H1 (cell line): ENCODE results near the gene MAK. TPM values are rescaled to one million over a fixed set of nuclear protein-coding genes. Genes with fewer than 3 reads are reported as not detected.

ENCODE experiments used
- CTCF ChIA-PET: fragments of 300-600 bp; sonication (Branson Sonifier 250); formaldehyde crosslinking; loops from one replicate; lab custom pipeline; 2021; ENCODE audit not compliant: partially characterized antibody; lab: Charles Lee
- POLR2A ChIA-PET: fragments of 300-600 bp; sonication (Branson Sonifier 250); formaldehyde crosslinking; loops from one replicate; lab custom pipeline; 2021; ENCODE audit warnings: inconsistent platforms; ENCODE audit not compliant: partially characterized antibody; lab: Charles Lee
- DNase-seq, 2 experiments: peaks; one replicate each; pipeline versions ENCODE4 v3.0.0 to v3.0.0-alpha.2; 2010 to 2022; ENCODE audit warnings: low spot score in 2 of 2, low read depth in 1 of 2, mixed read lengths in 1 of 2
- FAIRE-seq: peaks from 2 replicates; lab custom pipeline; 2011; peaks lifted over from hg19 to GRCh38; lab: Jason Lieb, UNC
- H2AFZ ChIP-seq: 2 replicates; pipeline ENCODE4 v1.8.1; 2012; ENCODE audit warnings: low read length, inconsistent platforms
- H2AK5ac ChIP-seq: 2 replicates; pipeline ENCODE4 v1.6.1; 2013; ENCODE audit warnings: low read depth, low read length
- H2BK120ac ChIP-seq: replicated peaks from 2 replicates; pipeline ENCODE3; 2013; ENCODE audit warnings: low read depth, low read length, inconsistent platforms
- H2BK12ac ChIP-seq: 2 replicates; pipeline ENCODE4 v1.6.1; 2013; ENCODE audit warnings: low read depth, low read length
- H2BK15ac ChIP-seq: 2 replicates; pipeline ENCODE4 v1.6.1; 2013; ENCODE audit warnings: low read length
- H2BK20ac ChIP-seq: 2 replicates; pipeline ENCODE4 v1.6.1; 2013; ENCODE audit warnings: low read length
- H2BK5ac ChIP-seq: 2 replicates; pipeline ENCODE4 v1.6.1; 2013; ENCODE audit warnings: low read depth, low read length
- H3K14ac ChIP-seq: 2 replicates; pipeline ENCODE4 v1.6.1; 2013; ENCODE audit warnings: inconsistent platforms; ENCODE audit not compliant: insufficient read length
- H3K18ac ChIP-seq: 2 replicates; pipeline ENCODE4 v1.6.1; 2013; ENCODE audit warnings: low read length; ENCODE audit errors: extremely low read depth
- H3K23ac ChIP-seq: 2 replicates; pipeline ENCODE4 v1.6.1; 2013; ENCODE audit warnings: inconsistent platforms; ENCODE audit not compliant: insufficient read length
- H3K23me2 ChIP-seq: 2 replicates; pipeline ENCODE4 v1.6.1; 2013; ENCODE audit warnings: low read depth, low read length
- H3K27ac ChIP-seq: 2 replicates; pipeline ENCODE4 v1.6.1; 2011; ENCODE audit warnings: low read depth, low read length, inconsistent platforms
- H3K27me3 ChIP-seq, 4 experiments: replicated peaks in 1 of 4; 1 replicate in 1 of 4; 2 replicates in 3 of 4; pipeline versions ENCODE4 v1.6.1 to v1.8.1; 2011 to 2013; ENCODE audit warnings: low read length in 3 of 4, mild to moderate bottlenecking in 3 of 4, inconsistent platforms in 2 of 4, mixed read lengths in 2 of 4, moderate library complexity in 1 of 4; ENCODE audit not compliant: control insufficient read depth in 3 of 4, insufficient read depth in 3 of 4; ENCODE audit errors: extremely low read depth in 1 of 4
- H3K36me3 ChIP-seq, 4 experiments: 2 replicates each; pipeline versions ENCODE4 v1.6.1 to v1.8.1; 2011 to 2013; ENCODE audit warnings: mild to moderate bottlenecking in 4 of 4, low read length in 3 of 4, moderate library complexity in 2 of 4, control low read depth in 1 of 4, inconsistent platforms in 1 of 4; ENCODE audit not compliant: insufficient read depth in 4 of 4, control insufficient read depth in 2 of 4
- H3K4ac ChIP-seq: replicated peaks from 2 replicates; pipeline ENCODE3; 2013; ENCODE audit warnings: low read length, low read depth, mixed read lengths, inconsistent platforms; ENCODE audit not compliant: insufficient read length
- H3K4me1 ChIP-seq, 4 experiments: replicated peaks in 1 of 4; 1 replicate in 1 of 4; 2 replicates in 3 of 4; pipeline versions ENCODE4 v1.6.1 to v1.8.1; 2011 to 2013; ENCODE audit warnings: low read length in 3 of 4, inconsistent platforms in 2 of 4, mixed read lengths in 1 of 4; ENCODE audit not compliant: insufficient read depth in 4 of 4, control insufficient read depth in 3 of 4
- H3K4me2 ChIP-seq, 2 experiments: 2 replicates each; pipeline versions ENCODE4 v1.6.1 to v1.8.1; 2011 to 2013; ENCODE audit warnings: low read depth in 2 of 2, low read length in 2 of 2, control low read depth in 1 of 2, inconsistent platforms in 1 of 2, mild to moderate bottlenecking in 1 of 2; ENCODE audit not compliant: insufficient read depth in 1 of 2
- H3K4me3 ChIP-seq, 4 experiments: fragments of 200-600, 300-600 bp in 1 of 4; sonication (generic), shearing (Covaris generic), sonication (Bioruptor Twin) in 1 of 4; 2 replicates each; pipeline versions ENCODE4 v1.5.1 to v1.8.1; 2011 to 2016; ENCODE audit warnings: low read length in 4 of 4, low read depth in 3 of 4, control low read depth in 2 of 4, inconsistent platforms in 2 of 4, mild to moderate bottlenecking in 2 of 4, mixed read lengths in 1 of 4, moderate library complexity in 1 of 4; ENCODE audit not compliant: insufficient read depth in 2 of 4; ENCODE audit errors: extremely low read depth in 1 of 4
- H3K56ac ChIP-seq: replicated peaks from 2 replicates; pipeline ENCODE3; 2013; ENCODE audit warnings: low read depth, mild to moderate bottlenecking, mixed read lengths, low read length, inconsistent platforms; ENCODE audit not compliant: insufficient read length
- H3K79me1 ChIP-seq: 2 replicates; pipeline ENCODE4 v1.6.1; 2013; ENCODE audit warnings: low read depth, low read length, control low read depth
- H3K79me2 ChIP-seq, 2 experiments: 2 replicates each; pipeline versions ENCODE4 v1.6.1 to v1.8.1; 2012 to 2013; ENCODE audit warnings: low read length in 2 of 2, mild to moderate bottlenecking in 2 of 2, inconsistent platforms in 1 of 2; ENCODE audit not compliant: insufficient read depth in 2 of 2, control insufficient read depth in 1 of 2
- H3K9ac ChIP-seq, 4 experiments: replicated peaks in 1 of 4; 1 replicate in 1 of 4; 2 replicates in 3 of 4; pipeline versions ENCODE4 v1.6.1 to v1.8.1; 2011 to 2013; ENCODE audit warnings: low read depth in 3 of 4, low read length in 3 of 4, control low read depth in 2 of 4, mild to moderate bottlenecking in 2 of 4, moderate library complexity in 2 of 4, inconsistent platforms in 1 of 4; ENCODE audit errors: extremely low read depth in 1 of 4
- H3K9me3 ChIP-seq, 2 experiments: 2 replicates each; pipeline versions ENCODE4 v1.6.1 to v1.8.1; 2012 to 2013; ENCODE audit warnings: mild to moderate bottlenecking in 2 of 2, moderate library complexity in 2 of 2, control low read depth in 1 of 2, inconsistent platforms in 1 of 2, low read depth in 1 of 2, low read length in 1 of 2, mixed read lengths in 1 of 2; ENCODE audit not compliant: insufficient read depth in 2 of 2
- H4K20me1 ChIP-seq, 2 experiments: replicated peaks in 1 of 2; 2 replicates each; pipeline versions ENCODE3 to v1.8.1; 2011 to 2013; ENCODE audit warnings: inconsistent platforms in 2 of 2, low read length in 2 of 2, mild to moderate bottlenecking in 1 of 2; ENCODE audit not compliant: insufficient read depth in 2 of 2, control insufficient read depth in 1 of 2
- H4K5ac ChIP-seq: 2 replicates; pipeline ENCODE4 v1.6.1; 2013; ENCODE audit warnings: low read length, low read depth, mixed read lengths, inconsistent platforms; ENCODE audit not compliant: insufficient read length
- H4K8ac ChIP-seq: 2 replicates; pipeline ENCODE4 v1.8.0; 2013; ENCODE audit warnings: mild to moderate bottlenecking, moderate library complexity, low read length, inconsistent platforms; ENCODE audit not compliant: insufficient read depth; ENCODE audit errors: extremely low read depth
- H4K91ac ChIP-seq: replicated peaks from 2 replicates; pipeline ENCODE3; 2013; ENCODE audit warnings: low read length, mixed read lengths, inconsistent platforms; ENCODE audit not compliant: insufficient read length
- BCL11A ChIP-seq, 2 experiments: IDR thresholded peaks; one replicate each; pipeline ENCODE4 v1.6.1; 2011; ENCODE audit warnings: low read depth in 2 of 2, low read length in 2 of 2, mild to moderate bottlenecking in 2 of 2
- E2F6 ChIP-seq: IDR thresholded peaks from 2 replicates; pipeline ENCODE4 v1.6.1; 2012; ENCODE audit warnings: inconsistent platforms
- MAX ChIP-seq: IDR thresholded peaks from 2 replicates; pipeline ENCODE4 v1.6.1; 2012; ENCODE audit warnings: inconsistent platforms
- RNF2 ChIP-seq: fragments of 200-900, 300-1000 bp; sonication (generic); IDR thresholded peaks from 2 replicates; pipeline ENCODE4 v1.7.1; 2016; ENCODE audit warnings: borderline replicate concordance, low read depth, mild to moderate bottlenecking, antibody characterized with exemption, low read length; ENCODE audit not compliant: poor library complexity, severe bottlenecking; ENCODE audit errors: missing control alignments
- RXRA ChIP-seq: IDR thresholded peaks from 2 replicates; pipeline ENCODE4 v1.6.1; 2011; ENCODE audit warnings: low read depth, mild to moderate bottlenecking, low read length, moderate library complexity; ENCODE audit not compliant: insufficient read depth
- SIRT6 ChIP-seq: IDR thresholded peaks from one replicate; pipeline ENCODE4 v1.7.1; 2012; ENCODE audit warnings: low read length, inconsistent platforms
- TBP ChIP-seq: IDR thresholded peaks from 2 replicates; pipeline ENCODE4 v1.6.1; 2011; ENCODE audit warnings: low read depth, low read length, improper control_type of control experiment
- USF2 ChIP-seq: IDR thresholded peaks from 2 replicates; pipeline ENCODE4 v1.6.1; 2011; ENCODE audit warnings: low read length, improper control_type of control experiment
- YY1 ChIP-seq: IDR thresholded peaks from 2 replicates; pipeline ENCODE4 v1.6.1; 2011; ENCODE audit warnings: low read depth, mild to moderate bottlenecking, low read length
- WGBS, 2 experiments: shearing (Covaris generic) in 1 of 2; methylation state at CpG; one replicate each; pipeline versions ENCODE4 v1.1.6 to v1.1.7; 2013 to 2015; ENCODE audit warnings: low lambda C conversion rate in 2 of 2, mixed read lengths in 2 of 2, inconsistent platforms in 1 of 2, low coverage in 1 of 2, missing lambda C conversion rate in 1 of 2; ENCODE audit not compliant: insufficient replicate concordance in 2 of 2, insufficient coverage in 1 of 2, insufficient read length in 1 of 2; ENCODE audit errors: extremely low coverage in 1 of 2, missing lambda C conversion rate in 1 of 2; 5-methylcytosine and 5-hydroxymethylcytosine counted together
- polyA plus RNA-seq, 7 experiments: library from polyadenylated mRNA; depleted of rRNA in 3 of 7; stranded (reverse) in 5 of 7; unstranded in 2 of 7; fragments of >200 nt in 5 of 7; fragments of 200-250 nt in 2 of 7; gene quantifications; 1 replicate in 5 of 7; 2 replicates in 1 of 7; 4 replicates in 1 of 7; pipeline versions ENCODE4 v1.2.1 to v1.2.3, GENCODE V29; 2011 to 2013; ENCODE audit warnings: missing spikeins in 2 of 7, mixed read lengths in 2 of 7
- total RNA-seq: library from RNA; stranded (reverse); fragmentation: NEBNext Ultra II Directional; extraction: Animal tissue kit (Norgen Biotek cat#: 25700); gene quantifications from 2 replicates; pipeline ENCODE4 v1.2.1, GENCODE V29; 2021

Gene MAK
- total and polyA plus RNA-seq, 2 of the 8 experiments (the other 6 are each of a cell fraction or from before 2014, with no cell fraction given), result 0.08 to 0.37 TPM

- peaks cover 8 to 19% (median 16%) of the 10 kb centered on the region in 4 experiments; a peak in 7 of 8 replicates for H3K36me3 ChIP-seq
- WGBS, 2 experiments, result 78% methylated on average over 9 of the region's 9 CpGs; no CpG with 5 or more reads in 1 of the 2 experiments
- no peak overlapping the region for H2BK5ac ChIP-seq
- H3K23me2 ChIP-seq, result peaks cover 4% of the 10 kb centered on the region; the same call in 1 of the 2 replicates
- no peaks in the 10 kb centered on the region for H3K9me3 ChIP-seq
- no peak overlapping the region; a peak in 1 of 7 replicates for H3K9ac ChIP-seq
- no peak overlapping the region for H2BK12ac ChIP-seq
- H3K79me1 ChIP-seq, result peaks cover 5% of the 10 kb centered on the region
- no peak overlapping the region for H4K8ac ChIP-seq
- ChIA-PET CTCF (interaction anchor here (1.0 to 4.8 kb wide), 7 partner anchors 11 to 268 kb away, joined by 3 to 32 read pairs (median 5); partner anchors contain the start of gene TMEM14C), POLR2A (interaction anchor here (0.9 to 4.0 kb wide), 8 partner anchors 9 to 225 kb away, joined by 3 to 39 read pairs (median 8); partner anchors contain the start of genes GCNT2 and TMEM14C)
- H3K4ac ChIP-seq, result no peak overlapping the region
- no peak overlapping the region for H4K5ac ChIP-seq
- H3K4me3 ChIP-seq, result peak overlapping the region in 3 of 4 experiments; percentile 40 to 91 (median 54); a peak in 6 of 8 replicates
- peaks cover 0 to 8% (median 1%) of the 10 kb centered on the region in 4 experiments; a peak in 2 of 7 replicates for H3K4me1 ChIP-seq
- peaks cover 4 to 9% of the 10 kb centered on the region in 2 experiments for H4K20me1 ChIP-seq
- H3K79me2 ChIP-seq, result peaks cover 9 to 39% of the 10 kb centered on the region in 2 experiments
- no peak overlapping the region for H2BK20ac ChIP-seq
- H3K4me2 ChIP-seq, result peak overlapping the region; percentile 66 to 77
- no peak overlapping the region; the same call in 1 of the 2 replicates for H2BK15ac ChIP-seq
- no peak overlapping the region; the same call in 1 of the 2 replicates for H3K27ac ChIP-seq
- H3K23ac ChIP-seq, result no peak overlapping the region
- 0 out of 2 replicates have a peak overlapping the region, but pooled peaks have one; percentile 41 for H3K18ac ChIP-seq
- H3K56ac ChIP-seq, result no peak overlapping the region
- H2BK120ac ChIP-seq, result no peak overlapping the region
- no peak overlapping the region for H4K91ac ChIP-seq
- DNase-seq, result no peak
- H3K27me3 ChIP-seq, result no peaks in the 10 kb centered on the region; a peak in 1 of 7 replicates
- H2AFZ ChIP-seq, result peak overlapping the region; percentile 76
- no peak for FAIRE-seq
- no peak overlapping the region for H2AK5ac ChIP-seq
- H3K14ac ChIP-seq, result no peak overlapping the region
- no peak for TF ChIP-seq SIRT6
- TF ChIP-seq TBP, result no peak
- TF ChIP-seq RNF2, result no peak
- TF ChIP-seq MAX, result no peak
- TF ChIP-seq USF2, result no peak
- no peak for TF ChIP-seq RXRA
- TF ChIP-seq YY1, result no peak
- no peak for TF ChIP-seq BCL11A (IDR thresholded peaks at IDR 0.05; ENCODE audit: low read depth in 2 of 2, low read length in 2 of 2)
- no peak for TF ChIP-seq E2F6
Observed at GRCh38 chr6:10746915-10747250, 91.5 kb downstream of the MAK start.
